SK-N-SH (cell line): Measurements from ENCODE around the gene CPM.

ENCODE experiments used
- ELF1 ChIP-seq: IDR thresholded peaks from 2 replicates; pipeline ENCODE4 v1.4.0; 2012
- EP300 ChIP-seq, 2 experiments: IDR thresholded peaks; 2 replicates each; pipeline versions ENCODE4 v1.4.0 to v1.6.1; 2012; ENCODE audit warnings: borderline replicate concordance in 1 of 2, low read depth in 1 of 2, low read length in 1 of 2
- JUND ChIP-seq: IDR thresholded peaks from 2 replicates; pipeline ENCODE4 v1.4.0; 2012
- POLR2AphosphoS5 ChIP-seq: IDR thresholded peaks from 2 replicates; pipeline ENCODE4 v1.6.1; 2012; ENCODE audit warnings: low read depth, low read length
- RFX5 ChIP-seq: IDR thresholded peaks from 2 replicates; pipeline ENCODE4 v1.6.1; 2012; ENCODE audit warnings: mild to moderate bottlenecking, improper control_type of control experiment, low read length
- SMC3 ChIP-seq: IDR thresholded peaks from 2 replicates; pipeline ENCODE4 v1.6.1; 2012; ENCODE audit warnings: low read depth, low read length, improper control_type of control experiment
- TCF12 ChIP-seq: IDR thresholded peaks from 2 replicates; pipeline ENCODE4 v1.4.0; 2012
- TF ChIP-seq, protein P1 (sequence below): fragments of 200-600 bp; sonication (generic); IDR thresholded peaks from 2 replicates; pipeline ENCODE4 v1.6.1; 2017; ENCODE audit warnings: antibody characterized with exemption, mild to moderate bottlenecking, moderate library complexity
- TF ChIP-seq, protein P2 (sequence below): IDR thresholded peaks from 2 replicates; pipeline ENCODE4 v1.6.1; 2012; ENCODE audit warnings: mild to moderate bottlenecking, low read depth, low read length, moderate library complexity

DNA sequence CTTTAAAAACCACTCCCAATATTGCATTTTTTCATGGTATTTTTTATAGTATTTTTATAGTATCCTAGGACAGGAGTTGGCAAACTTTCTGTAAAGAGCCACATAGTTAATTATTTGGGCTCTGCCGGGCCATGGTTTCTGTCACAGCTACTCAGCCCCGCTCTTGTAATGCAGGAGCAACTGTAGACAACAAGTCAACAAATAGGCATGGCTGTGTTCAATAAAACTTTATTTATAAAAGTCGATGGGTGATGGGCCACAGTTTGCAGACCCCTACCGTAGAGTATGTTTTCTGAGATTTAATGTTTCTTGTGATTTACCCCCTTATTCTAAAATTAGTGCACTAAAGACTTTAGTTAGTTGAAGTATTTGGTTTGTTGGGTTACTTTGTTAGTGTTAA lies 99.5 kb downstream of the CPM start:
- TF ChIP-seq, protein P1, sequence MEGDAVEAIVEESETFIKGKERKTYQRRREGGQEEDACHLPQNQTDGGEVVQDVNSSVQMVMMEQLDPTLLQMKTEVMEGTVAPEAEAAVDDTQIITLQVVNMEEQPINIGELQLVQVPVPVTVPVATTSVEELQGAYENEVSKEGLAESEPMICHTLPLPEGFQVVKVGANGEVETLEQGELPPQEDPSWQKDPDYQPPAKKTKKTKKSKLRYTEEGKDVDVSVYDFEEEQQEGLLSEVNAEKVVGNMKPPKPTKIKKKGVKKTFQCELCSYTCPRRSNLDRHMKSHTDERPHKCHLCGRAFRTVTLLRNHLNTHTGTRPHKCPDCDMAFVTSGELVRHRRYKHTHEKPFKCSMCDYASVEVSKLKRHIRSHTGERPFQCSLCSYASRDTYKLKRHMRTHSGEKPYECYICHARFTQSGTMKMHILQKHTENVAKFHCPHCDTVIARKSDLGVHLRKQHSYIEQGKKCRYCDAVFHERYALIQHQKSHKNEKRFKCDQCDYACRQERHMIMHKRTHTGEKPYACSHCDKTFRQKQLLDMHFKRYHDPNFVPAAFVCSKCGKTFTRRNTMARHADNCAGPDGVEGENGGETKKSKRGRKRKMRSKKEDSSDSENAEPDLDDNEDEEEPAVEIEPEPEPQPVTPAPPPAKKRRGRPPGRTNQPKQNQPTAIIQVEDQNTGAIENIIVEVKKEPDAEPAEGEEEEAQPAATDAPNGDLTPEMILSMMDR, result no peak
- TF ChIP-seq JUND (no peak), RFX5 (no peak), EP300 (IDR thresholded peaks at IDR 0.05; ENCODE audit: borderline replicate concordance in 1 of 2, low read depth in 1 of 2, low read length in 1 of 2) (no peak), ELF1 (no peak), TCF12 (no peak), SMC3 (no peak), POLR2AphosphoS5 (peak; percentile 36; the same call in 1 of the 2 replicates)
- TF ChIP-seq, protein P2, sequence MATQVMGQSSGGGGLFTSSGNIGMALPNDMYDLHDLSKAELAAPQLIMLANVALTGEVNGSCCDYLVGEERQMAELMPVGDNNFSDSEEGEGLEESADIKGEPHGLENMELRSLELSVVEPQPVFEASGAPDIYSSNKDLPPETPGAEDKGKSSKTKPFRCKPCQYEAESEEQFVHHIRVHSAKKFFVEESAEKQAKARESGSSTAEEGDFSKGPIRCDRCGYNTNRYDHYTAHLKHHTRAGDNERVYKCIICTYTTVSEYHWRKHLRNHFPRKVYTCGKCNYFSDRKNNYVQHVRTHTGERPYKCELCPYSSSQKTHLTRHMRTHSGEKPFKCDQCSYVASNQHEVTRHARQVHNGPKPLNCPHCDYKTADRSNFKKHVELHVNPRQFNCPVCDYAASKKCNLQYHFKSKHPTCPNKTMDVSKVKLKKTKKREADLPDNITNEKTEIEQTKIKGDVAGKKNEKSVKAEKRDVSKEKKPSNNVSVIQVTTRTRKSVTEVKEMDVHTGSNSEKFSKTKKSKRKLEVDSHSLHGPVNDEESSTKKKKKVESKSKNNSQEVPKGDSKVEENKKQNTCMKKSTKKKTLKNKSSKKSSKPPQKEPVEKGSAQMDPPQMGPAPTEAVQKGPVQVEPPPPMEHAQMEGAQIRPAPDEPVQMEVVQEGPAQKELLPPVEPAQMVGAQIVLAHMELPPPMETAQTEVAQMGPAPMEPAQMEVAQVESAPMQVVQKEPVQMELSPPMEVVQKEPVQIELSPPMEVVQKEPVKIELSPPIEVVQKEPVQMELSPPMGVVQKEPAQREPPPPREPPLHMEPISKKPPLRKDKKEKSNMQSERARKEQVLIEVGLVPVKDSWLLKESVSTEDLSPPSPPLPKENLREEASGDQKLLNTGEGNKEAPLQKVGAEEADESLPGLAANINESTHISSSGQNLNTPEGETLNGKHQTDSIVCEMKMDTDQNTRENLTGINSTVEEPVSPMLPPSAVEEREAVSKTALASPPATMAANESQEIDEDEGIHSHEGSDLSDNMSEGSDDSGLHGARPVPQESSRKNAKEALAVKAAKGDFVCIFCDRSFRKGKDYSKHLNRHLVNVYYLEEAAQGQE, result no peak
